DMS53 treated with DMSO at 0.1 percent for 48 hours (cell line): ENCODE data around the gene ANKRD39.

Experiments
- DNase-seq: peaks from one replicate; lab custom pipeline; 2025; ENCODE audit not compliant: unreplicated experiment; lab: John Stamatoyannopoulos, UW

Gene ANKRD39

DNA sequence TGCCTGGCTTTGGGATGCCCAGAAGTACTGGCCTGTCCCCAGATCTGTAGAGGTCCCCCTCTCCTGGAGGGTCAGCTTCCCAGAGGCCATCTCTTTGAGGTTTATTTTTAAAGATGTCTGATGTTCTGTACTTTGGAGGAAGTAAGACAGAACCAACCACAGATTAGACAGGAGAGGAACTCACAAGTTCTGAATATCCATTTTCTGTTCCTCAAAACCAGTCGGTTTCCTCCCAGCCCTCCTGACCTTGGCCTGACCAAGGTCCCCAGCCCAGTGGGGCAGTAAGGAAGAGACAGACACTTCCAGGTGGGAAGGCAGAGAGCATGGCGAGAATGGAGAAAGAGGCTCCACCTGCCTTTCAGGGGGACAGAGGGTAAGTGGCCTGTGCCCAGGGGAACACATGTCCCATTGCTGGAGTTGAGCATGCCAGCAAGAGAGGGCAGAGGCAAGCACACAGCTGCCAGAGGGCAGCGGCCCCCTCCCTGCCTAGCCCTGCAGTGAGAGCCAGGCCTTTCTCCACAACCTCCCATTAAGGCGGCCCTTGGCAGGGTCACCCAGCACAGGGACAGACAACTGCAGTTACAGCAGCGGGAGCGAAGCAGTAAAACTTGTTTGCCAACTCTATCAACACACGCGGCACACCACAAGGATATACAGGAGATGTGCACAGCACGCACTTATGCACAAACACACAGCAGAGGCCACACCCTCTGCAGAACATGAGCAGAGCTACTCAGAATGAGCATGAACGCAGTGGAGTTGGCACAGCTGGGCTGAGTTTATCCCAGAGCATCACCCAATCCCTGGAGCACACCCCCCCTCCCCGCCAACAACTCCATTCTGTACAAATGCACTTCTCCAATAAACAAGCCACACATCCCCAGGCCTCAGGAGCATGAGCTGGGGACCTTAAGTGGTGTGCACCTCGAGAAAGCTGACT lies 30.5 kb upstream of the ANKRD39 start:
- peak; percentile 99 for DNase-seq

DNA sequence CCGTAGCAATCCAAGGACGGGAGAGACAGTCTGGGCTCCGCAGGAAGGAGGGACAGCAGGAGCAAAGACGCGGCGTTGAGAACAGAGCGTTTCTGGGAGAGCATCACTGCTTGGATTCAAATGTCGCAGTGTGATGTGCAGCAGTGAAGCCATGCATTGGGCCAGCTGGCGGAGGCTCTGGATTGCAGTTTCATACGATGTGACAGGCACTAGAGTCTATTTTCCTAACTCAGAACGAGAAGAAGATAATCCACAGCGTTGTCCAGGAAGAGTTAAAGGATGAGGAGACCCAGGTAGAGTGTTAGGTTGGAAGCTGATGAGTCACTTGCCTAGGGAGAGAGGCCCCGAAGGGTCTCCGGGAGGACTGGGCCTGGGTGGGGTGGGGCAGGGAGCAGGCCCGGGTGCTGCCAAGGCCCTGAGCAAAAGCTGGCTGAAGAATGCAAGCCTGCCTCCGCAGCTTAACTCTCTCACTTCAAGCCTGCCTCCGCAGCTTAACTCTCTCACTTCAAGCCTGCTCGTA lies 29.7 kb upstream of the ANKRD39 start:
- no peak for DNase-seq

DNA sequence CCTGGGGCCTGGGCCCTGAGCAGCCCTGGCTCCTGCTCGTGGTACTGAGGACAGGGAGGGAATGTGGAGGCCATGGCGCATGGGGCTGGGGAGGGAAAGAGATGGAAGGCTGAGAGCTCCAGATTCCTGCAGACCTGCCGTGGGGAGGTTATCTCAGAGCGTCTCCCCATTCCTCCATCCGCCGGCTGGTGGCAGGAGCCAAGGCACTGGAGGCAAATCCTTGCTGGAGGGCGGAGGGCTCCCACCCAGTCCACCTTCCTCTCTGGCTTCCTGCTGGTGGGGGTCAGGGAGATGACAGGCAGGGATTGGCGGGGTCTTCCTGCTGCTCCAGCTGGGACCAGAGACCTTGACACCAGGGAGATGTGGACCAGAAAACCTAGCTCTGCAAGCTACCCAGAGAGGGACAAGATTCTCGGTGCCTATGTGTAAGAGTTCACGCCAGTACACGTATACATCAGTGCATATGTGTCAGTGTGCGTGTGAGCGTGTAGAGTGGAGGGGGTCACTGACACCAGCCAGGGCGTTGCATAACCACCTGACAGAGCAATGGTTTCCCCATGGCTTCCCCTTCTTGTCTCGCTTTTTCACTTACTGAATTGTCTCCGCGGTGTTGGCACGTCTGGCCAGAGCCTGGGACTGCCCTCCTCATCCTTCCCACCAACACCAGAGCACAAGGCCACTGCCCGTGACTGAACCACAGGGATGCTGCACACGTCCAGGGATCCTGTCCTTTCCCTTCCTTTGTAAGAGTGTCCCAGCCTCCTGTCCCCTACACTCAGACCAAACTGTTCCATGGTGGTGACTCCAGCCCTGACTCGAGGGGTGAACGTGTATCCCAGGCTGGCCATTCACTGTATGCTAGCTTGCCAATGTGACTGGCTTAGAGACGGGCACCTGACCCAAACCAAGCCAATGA lies 27.9 kb upstream of the ANKRD39 start:
- no peak for DNase-seq

DNA sequence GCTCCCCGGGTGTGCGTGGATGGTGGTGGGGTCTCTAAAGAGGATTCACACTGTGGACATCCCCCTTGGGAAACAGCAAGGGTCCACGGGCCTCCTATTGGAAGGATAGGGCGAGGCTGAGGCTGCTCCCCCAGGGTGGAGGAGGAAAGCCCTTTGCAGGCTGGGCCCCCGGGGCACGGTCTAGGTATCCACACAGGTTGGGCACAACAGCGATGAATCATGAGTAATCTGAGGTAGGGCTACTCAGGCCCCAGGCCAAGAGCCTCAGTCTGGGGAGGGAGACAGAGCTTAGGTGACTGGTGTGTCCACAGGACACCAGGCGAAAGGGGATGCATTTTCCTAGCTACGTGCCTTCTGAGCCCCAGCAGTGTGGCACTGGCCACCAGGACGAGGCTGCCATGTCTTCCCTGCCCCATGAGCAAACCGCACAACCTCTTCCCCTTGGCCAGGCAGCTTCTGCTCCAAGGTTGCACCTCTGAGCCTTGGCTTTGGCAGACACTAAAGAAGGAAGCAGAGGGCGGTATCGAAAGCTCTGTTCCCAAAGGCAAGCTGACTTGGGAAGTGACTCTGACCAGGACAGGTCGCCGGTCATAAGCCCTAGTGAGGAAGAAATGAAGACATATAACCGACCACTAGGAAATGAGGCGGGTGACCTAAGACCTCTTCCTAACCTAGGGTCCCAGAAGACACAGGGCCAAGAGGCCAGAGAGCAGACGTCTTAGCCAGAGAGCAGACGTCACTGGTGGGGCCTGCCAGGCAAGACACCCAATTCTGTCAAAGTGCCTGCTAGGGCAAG lies 26.7 kb upstream of the ANKRD39 start:
- DNase-seq = no peak

DNA sequence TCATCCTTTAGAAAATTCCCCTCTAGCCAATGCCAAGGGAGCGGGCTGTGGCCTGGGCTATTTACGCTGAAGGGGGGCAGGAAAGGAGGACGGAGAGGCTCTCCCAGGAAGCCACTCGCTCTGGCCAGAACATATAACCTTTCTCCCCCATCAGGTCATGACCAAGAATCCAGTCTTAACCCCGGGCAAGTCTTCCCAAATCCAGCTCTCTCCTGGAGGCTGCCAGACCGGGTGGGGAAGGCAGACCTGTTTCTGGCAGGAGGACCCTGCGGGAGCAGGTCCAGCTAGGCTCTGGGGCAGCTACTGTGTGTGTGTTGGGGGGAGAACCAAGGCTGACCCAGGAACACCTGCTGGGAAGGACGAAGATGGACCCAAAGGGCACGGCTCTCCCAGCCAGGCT lies 25.5 kb upstream of the ANKRD39 start:
- DNase-seq = no peak

DNA sequence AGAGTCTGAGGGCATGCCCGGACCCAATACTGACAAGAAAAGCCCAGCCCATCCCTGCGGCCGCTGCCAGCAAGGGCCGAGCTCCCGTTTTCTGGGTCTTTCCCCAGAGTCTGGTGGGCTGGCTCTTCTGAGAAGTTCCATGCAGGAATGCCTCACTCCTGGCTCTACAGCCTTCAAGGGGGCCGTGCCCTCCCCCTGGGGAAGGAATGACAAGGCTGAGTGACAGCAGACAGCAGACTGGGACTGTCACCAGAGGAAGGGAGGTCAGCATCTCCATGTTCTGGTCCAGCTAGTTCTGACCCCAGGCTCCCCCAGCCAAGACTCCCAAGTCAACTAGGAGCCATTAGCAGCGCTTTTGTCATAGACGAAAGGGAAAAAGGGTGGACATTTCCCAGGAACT lies 25.1 kb upstream of the ANKRD39 start:
- DNase-seq = no peak

DNA sequence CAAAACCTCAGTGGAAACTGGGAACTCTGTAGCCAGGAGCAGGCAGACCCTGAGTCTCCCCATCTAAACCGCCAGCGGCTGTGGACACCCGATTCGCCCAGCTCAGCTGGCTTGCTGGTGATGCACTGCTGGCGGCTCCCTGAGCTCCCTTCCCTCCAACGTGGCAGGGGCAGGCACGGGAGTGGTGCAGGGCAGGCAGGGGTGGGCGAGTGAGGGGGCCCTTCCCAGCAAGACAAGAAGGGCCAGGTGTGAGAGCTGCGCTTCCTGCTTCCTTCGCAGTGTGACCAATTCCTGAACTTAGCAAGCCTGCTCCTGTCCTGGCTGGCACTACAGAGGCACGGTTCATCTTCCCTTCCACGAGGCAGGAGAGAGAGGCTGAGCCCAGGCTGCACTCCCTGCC lies 24.4 kb upstream of the ANKRD39 start:
- no peak for DNase-seq

DNA sequence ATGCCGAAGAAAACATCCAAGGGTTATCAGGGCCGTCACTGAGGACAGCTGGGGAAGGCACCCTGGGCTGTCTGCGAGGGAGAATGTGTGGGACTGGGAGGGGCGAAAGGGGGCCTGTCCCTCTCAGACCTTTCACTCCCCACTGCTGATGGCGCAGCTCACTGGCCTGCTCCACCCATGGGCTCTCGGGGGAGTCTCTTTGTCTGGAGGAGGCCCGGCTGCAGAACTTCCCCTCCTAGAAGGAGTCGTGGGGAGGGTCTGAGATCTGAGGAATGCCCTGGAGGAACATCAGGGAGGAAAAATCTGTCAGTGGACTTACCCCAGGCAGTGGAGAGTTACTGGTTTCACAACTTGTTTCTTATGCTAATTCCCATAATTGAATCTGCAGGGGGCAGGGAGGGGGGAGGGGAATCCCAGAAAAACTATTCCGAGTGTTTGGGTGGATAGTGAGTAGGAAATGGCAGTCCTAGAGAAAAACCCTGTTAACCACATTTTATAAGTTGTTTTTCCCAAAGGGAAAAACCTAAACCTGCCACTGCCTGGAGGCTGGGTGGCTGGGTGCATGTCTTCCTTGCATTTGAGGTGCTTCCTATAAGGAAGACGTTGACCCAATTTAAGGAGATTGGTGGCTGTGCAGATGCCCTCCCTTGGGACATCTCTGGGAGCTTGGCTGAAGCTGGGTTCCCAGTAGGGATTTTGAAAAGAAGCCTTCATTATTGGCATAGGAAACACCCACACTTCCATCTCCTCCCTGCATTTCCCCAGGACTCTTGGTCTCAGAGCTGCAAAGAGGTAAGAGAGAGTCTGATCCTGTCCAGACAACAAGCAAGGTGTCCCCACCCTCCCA lies 23.8 kb upstream of the ANKRD39 start:
- no peak for DNase-seq

DNA sequence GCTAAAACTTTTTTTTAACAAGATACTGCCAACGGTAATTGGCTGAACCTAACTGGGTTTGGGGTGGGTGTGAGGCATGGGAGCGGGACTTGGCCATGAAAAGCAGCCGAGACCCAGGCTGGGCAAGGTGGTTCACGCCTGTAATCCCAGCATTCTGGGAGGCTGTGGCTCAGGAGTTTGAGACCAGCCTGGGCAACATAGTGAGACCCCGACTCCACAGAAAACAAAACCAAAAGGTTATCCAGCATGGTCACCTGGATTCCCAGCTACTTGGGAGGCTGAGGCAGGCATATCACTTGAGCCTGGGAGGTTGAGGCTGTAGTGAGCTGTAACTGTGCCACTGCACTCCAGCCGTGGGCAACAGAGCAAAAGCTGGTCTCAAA lies 23.1 kb upstream of the ANKRD39 start:
- DNase-seq = no peak

DNA sequence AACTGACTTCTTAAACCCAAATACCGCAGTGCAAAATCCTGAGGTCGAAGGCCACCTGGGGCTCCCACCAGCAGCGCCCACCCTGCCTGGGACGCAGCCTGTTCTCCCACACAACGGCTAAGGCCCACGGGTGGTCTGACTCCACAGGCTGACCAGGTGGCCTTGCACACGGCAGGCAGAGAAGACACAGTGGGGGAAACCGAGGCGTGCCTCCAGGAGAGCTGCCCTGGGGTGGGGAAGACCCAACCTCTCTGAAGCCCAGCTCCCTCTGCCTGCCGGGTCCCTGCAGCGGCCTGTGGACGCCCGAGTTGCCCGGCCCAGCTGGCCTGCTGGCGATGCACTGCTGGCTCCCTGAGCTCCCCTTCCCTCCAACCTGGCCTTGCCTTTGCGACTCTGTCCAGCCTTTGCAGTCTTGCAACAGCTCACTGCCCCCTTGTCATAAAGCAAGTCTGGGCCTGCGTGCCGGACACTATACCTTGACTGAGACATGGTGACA lies 21.8 kb upstream of the ANKRD39 start:
- no peak for DNase-seq

DNA sequence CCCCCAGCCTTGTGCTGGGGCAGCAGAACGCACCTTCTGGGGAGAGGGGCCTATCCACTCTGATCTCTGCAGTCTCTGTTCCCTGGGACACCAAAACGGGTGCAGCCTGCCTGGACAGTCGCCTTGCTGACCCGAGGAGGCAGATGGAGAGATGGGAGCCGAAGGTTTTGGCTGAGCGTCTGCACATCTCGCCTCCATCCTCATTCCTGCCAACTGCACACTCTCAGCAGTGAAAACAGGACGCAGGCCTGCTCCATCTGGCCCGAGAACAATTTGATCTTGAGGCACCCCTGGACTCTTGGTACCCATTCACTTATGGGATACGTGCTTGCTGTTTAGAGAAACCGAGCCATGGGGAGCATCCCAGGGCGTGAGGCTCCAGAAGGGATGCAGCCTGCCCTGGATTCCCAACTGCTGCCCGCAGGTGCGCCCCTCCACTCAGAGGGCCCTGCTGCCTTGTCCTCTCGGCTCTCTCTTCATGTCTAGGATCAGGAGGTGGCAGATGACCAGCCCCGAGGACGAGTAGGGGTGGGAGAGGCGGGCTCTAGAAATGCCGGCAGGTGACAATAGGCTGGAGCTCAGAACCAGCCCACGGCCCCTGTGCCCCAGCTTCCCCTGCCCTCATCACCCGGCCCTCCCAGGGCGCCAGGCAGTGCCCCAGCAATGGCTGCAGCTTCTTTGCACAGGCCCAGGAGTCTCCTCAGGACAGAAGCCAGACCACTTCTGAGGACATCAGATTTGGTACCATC lies 21.2 kb upstream of the ANKRD39 start:
- no peak for DNase-seq

DNA sequence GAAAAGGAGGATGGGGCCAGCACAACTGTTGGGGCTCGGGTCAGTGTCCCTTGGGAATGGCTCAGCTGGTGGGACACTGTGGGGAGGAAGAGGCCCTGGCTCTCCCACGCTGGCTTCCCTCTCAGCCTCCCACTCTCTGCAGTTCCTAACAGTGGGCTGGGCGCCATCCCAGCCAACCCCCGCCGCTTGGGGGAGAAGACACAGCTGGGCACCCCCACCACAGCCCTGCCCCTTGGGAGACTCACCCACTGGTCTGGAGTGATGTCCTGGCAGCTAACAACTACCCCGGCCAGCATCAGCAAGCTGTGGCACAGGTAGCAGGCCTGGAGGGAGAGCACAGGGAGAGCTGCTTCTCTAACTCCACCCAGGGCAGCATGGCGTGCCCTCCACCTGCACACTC lies 20.4 kb upstream of the ANKRD39 start:
- DNase-seq = no peak

DNA sequence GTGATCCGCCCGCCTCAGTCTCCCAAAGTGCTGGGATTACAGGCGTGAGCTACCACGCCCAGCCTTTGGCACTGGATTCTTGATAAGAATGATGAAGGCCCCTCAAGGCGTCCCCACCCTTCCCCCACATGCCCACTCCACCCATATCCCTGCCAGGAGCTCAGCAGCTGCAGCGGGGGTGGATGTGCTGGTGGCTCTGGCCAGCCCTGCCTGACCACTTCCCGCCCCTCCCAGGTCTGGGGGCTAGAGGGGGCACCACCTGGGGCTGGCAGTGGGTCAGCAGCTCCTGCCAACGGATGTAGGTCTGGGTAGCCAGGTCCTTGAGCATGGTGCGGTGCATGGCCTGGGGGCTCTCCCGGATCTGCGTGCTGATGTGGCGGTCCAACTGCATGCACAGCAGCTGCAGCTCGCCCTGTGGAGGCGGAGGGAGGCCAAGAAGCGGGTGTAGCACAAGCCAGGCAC lies 19.8 kb upstream of the ANKRD39 start:
- no peak for DNase-seq

DNA sequence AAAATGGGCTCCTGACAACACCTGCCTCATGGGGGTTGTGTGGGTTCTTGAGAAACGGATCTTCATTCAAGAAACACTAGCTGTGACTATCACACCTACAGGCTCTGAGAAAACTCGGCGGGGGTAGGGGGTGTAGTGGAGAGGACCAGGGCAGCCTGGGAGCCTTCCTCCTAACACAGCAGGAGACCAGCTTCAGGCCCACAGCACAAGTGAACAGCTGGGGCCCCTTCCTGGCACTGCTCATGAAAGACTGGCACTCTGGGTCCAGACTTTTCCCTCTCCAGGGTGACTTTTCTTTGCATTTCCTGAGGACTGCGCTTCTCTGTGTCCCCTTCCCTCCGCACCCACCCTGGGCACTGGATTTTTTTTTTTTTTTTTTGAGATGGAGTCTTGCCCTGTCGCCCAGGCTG lies 19.2 kb upstream of the ANKRD39 start:
- DNase-seq = no peak

DNA sequence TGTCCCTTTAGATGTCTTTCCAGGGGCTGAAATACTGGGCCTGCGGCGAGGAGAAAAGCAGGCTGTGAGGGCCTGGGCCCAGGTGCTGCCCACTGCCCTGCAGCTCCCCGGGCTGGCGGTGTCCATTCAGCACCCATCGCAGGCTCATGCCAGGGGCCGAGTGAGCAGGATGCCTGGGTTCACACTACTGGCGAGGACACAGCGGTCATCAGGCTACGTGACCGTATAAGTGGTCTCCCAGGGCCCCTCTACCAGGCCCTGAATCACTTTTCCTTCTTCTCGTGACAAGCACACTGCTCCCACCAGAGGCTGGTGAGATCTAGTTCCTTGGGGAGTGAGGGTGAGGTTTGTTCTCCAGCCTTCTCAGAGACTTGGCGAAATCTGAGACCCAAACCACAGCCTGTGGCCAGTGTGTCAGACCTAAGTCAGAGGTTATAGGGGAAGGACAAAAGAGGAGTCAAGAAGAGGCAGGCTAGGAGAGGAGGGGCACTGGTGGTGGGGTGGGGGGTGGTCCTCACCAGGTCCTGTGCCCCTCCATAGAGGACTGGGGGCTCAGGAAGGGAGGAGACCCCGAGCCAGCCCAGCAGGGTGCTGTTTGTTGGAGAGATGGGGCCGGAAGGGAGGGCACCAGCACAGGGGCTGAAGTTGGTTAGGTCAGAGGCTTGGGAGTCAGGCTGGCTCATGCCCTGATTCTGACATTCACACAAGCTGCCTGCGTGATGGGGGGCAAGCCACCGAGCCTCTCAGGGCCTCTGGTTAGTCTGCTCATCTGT lies 18.6 kb upstream of the ANKRD39 start:
- no peak for DNase-seq

DNA sequence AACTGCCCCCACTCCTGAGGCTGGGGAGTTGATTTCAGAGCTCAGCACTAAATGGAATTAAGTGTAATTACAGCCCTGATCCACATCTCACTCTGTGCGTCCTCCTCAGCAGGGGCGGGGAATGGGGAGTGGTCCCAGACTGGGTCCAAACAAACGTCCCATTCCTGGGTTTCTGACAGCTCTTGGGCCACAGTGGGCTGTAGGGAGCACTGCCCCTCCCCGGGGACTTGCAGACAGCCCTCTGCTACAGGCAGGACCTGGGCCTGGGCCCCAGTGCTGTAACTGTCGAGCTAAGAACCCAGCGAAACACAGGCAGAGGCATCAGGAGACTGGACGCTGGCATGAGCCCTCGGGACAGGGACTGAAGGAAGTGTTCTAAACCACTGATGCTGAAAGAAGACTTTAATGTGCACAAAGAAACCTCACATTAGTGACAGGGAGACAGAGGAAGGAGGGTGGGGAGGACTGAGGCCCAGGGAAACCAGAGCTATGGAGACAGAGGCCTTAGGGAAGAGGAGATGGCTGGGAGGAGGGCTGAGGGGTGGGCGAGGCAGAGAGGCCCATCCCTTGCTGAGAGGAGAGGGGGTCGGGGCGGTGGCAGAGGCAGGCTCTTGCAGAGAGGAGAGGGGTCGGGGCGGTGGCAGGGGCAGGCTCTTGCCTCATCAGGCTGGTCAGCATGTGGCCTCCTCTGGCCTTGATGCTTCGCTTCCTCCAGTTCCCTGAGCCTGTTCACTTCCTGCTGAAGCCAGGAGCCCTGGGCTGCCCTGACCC lies 17.9 kb upstream of the ANKRD39 start:
- no peak for DNase-seq

DNA sequence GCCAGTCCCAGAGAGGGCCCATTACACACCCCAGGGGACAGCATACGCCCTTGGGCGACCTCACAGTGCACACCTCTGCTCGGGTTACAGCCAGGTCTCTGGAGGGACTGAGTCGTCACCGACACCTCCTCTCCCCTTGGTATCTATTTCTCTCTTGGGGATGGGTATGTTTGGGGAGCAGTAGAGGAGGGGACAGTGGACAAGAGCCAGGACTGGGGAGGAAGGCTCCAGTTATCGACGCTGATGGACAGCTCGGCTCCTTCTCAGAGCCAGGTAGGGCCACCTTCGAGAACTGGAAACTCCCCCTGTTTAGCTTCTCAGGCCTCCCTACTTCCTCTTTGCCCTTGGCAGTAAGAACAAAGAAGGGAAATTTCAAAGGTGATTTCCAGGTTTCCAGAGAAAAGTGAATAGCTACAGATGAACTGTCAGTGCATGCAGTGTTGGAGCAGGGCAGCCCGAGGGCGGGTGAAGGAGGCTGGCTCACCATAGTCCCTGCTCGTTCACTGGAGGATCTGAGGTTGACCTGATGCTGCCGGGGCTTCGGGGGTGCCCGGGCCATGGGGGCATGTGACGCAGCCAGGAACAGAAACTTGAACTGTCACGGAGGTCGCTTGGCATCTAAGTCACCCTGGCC lies 16.5 kb upstream of the ANKRD39 start:
- DNase-seq = no peak
